Central memory CD4-positive, alpha-beta T cell (primary cell): ENCODE measurements around the gene GHR.
"Not testable (repeated sequence)": the region's sequence is repeated elsewhere in the genome, so short reads cannot be mapped to it uniquely, and the experiment has no call there.

Source experiments
- DNase-seq: peaks from one replicate; pipeline ENCODE4 v3.0.0; 2022

Gene GHR

GRCh38 chr5:42570966-42571960 lies 148.0 kb downstream of the GHR start:
- DNase-seq = no peak

- DNase-seq = no peak
Measured at GRCh38 chr5:42572313-42572712, 149.1 kb downstream of the GHR start.

DNA sequence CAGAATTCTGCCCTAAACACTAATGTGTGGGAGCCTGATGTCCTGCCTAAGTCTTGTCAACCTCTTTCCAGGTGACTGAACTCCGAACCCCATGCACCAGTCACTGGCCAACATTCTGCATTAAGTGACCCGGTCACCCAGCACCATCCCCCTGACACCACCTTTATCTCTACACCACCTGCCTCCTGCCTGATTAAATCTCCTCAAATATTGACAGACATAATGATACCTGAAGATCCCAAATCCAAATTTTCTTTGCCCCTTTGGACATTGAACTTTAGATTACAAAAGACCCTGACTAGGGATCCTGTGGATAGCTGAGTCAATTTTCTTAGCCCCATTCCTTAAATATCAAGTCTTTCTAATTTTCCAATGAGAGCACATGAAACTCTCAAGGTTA lies 150.1 kb downstream of the GHR start:
- no peak for DNase-seq

DNA sequence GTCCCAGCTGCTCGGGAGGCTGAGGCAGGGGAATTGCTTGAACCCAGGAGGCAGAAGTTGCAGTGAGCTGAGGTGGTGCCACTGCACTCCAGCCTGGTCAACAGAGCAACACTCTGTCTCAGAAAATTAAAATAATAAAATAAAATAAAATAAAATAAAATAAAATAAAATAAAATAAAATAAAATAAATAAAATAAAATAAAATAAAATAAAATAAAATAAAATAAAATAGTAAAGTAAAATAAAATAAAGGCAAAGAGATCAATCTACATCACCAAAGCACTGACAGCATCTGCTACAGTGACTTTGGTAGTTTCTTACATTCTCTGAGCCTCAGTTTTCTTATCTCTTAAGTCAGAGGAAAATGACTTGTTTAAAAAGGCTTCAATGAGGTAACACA lies 152.7 kb downstream of the GHR start:
- not testable (repeated sequence) for DNase-seq

DNA sequence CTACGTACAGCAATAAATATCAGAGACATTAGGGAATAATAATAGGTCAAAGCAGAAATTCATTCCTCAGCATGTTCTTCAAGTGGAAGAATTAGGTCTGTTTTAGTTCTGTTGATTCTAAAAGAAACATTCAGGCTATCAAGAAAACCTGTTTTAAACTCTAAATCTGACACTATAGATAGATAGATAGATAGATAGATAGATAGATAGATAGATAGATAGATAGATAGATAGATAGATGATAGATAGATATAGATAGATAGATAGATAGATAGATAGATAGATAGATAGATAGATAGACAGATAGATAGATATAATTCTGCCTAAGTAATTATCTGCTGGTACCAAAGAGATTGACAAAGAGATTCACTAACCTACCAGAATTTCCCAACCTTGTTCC lies 155.7 kb downstream of the GHR start:
- DNase-seq = not testable (repeated sequence)

GRCh38 chr5:42579320-42579719 lies 156.1 kb downstream of the GHR start:
- no peak for DNase-seq

- no peak for DNase-seq
Measured at GRCh38 chr5:42581845-42582244, 158.6 kb downstream of the GHR start.

- DNase-seq = no peak
Measured at GRCh38 chr5:42582723-42583122, 159.5 kb downstream of the GHR start.

DNA sequence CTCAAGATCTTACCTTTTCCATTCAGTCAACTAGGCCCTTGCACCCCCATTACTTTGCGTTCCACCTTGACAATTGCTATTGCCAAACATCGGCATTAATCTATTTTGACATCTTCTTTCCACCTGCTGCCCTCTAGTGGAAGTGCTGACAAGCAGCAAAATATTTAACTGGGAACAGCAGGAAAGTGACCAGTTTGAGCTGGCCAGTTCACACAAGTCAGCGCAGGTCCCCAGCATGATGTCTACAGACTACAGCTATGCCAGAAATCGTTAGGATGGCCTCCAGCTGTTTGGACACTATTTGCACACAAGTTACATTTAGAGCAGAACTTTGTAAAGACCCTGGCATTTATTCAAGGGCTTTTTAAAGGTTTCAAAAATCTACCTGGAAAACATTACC lies 160.1 kb downstream of the GHR start:
- peak; percentile 12 for DNase-seq

GRCh38 chr5:42586625-42587024 lies 163.4 kb downstream of the GHR start:
- no peak for DNase-seq

- DNase-seq = no peak
Measured at GRCh38 chr5:42587096-42587723, 164.0 kb downstream of the GHR start.

- no peak for DNase-seq
Measured at GRCh38 chr5:42590566-42590965, 167.3 kb downstream of the GHR start.

GRCh38 chr5:42591015-42591414 lies 167.8 kb downstream of the GHR start:
- DNase-seq = no peak

GRCh38 chr5:42592401-42593140 lies 169.3 kb downstream of the GHR start:
- no peak for DNase-seq

DNA sequence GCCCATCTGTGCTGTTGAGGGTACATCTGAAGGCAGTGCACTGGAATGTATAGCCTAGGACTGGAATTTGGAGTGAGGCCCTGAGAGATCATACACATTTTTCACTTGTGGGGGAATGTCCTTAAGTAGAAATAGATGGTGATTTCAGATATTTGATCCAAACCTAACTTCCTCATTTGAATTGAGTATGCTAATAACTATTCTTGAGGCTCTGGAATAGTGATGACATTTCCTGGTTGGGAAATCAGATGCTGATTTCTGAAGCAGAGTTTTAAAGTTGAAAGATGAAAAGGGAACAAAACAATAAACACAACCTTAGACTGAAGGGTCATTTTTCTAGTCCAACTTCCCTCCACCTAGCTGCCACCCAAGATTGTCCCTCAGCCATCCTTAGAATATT lies 170.4 kb downstream of the GHR start:
- DNase-seq = no peak

DNA sequence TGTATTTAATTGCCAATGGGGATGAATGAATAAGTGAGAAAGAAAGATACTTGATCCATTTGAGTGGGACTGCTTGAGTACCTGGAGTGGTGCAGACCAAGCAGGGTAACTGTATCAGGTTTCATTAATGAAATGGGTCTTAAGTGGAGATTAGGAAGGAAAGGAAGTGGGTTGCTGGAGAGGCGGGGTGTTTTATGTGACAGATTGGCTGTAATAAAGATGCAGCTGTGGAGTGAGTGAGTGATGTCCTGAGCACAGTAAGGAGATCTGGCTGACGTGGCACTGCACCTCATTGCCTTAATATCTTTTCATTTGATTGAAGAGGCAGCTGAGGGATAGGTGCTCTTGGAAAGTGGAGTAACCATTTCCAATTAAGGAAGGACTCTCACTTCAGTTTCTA lies 172.4 kb downstream of the GHR start:
- no peak for DNase-seq

GRCh38 chr5:42596817-42597216 lies 173.6 kb downstream of the GHR start:
- DNase-seq = no peak

GRCh38 chr5:42597318-42597937 lies 174.2 kb downstream of the GHR start:
- no peak for DNase-seq

- no peak for DNase-seq
Measured at GRCh38 chr5:42598311-42598710, 175.1 kb downstream of the GHR start.

GRCh38 chr5:42599106-42599505 lies 175.9 kb downstream of the GHR start:
- DNase-seq = no peak

DNA sequence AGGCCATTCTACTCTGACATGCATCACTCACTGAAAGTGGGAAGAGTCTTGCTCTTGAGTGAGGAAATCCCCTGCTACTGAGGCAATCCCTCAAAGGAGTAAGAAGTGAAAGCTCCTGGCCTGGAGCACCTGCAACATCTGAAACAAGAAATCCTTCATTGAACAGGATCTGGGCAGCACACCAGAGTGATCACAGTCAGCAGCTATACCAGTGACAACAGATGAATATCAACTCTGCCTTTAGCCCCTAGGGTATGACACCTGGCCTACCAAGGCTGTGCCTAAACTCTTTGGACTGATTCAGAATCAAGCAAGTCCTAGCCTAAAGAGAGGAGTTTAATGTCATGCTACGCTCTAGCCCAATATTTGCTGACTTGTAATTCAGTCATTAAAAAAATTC lies 177.2 kb downstream of the GHR start:
- DNase-seq = no peak

- no peak for DNase-seq
Measured at GRCh38 chr5:42604171-42604711, 181.0 kb downstream of the GHR start.

DNA sequence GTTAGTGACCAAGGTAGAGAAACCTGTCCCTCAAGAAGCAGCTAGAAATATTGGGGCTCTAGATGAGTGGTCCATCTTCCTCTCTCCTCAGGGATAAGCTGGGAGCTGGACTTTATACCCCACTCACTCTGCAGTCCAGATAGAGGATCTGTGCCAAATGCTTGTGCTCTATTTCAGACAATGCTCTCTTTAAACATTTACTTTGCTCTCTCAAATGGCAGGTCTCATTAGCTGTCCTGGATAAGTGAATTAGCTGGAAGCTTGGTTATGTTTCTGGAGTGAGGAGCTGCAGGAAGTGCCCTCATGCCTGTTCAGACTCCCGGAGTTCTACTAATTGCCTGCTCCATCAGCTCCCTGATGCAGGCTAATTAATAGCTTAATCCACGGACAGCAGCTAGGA lies 182.3 kb downstream of the GHR start:
- DNase-seq = no peak
